Activated T-helper 17 cell treated with anti-CD3 and anti-CD28 coated beads, Interleukin-2, amount 50 U/mL, for 72 hours (primary cell): Measurements from ENCODE around the gene CRYBG1. TPM values are rescaled to one million over a fixed set of nuclear protein-coding genes. Genes with fewer than 3 reads are reported as not detected.
A peak's percentile ranks its signal among the peaks of the same experiment; 100 is the strongest.

Source experiments
- ATAC-seq: fragments of 150-1000 bp; cut with Tn5 transposase; replicated peaks from 2 replicates; pipeline ENCODE4 v1.10.0; 2021; ENCODE audit warnings: mild to moderate bottlenecking, moderate library complexity
- H3K27ac Mint-ChIP-seq: one replicate; pipeline ENCODE4 v1.8.0; 2022; ENCODE audit warnings: mixed read lengths
- H3K27me3 Mint-ChIP-seq: one replicate; pipeline ENCODE4 v1.8.0; 2022; ENCODE audit warnings: mixed read lengths
- H3K36me3 Mint-ChIP-seq: one replicate; pipeline ENCODE4 v1.8.0; 2022; ENCODE audit warnings: low read depth, mild to moderate bottlenecking, mixed read lengths
- H3K4me1 Mint-ChIP-seq: one replicate; pipeline ENCODE4 v1.8.0; 2022; ENCODE audit warnings: mixed read lengths
- H3K4me3 Mint-ChIP-seq: one replicate; pipeline ENCODE4 v1.8.0; 2022; ENCODE audit warnings: mild to moderate bottlenecking, mixed read lengths
- H3K9me3 Mint-ChIP-seq: one replicate; pipeline ENCODE4 v1.8.0; 2022; ENCODE audit warnings: mixed read lengths
- total RNA-seq, 2 donors: library from RNA; stranded (reverse); gene quantifications; one replicate each; pipeline ENCODE4 v1.2.3, GENCODE V29; 2022

Gene CRYBG1
- total RNA-seq, 2 donors from 2014 or later = 30.6 to 36.4 TPM

DNA sequence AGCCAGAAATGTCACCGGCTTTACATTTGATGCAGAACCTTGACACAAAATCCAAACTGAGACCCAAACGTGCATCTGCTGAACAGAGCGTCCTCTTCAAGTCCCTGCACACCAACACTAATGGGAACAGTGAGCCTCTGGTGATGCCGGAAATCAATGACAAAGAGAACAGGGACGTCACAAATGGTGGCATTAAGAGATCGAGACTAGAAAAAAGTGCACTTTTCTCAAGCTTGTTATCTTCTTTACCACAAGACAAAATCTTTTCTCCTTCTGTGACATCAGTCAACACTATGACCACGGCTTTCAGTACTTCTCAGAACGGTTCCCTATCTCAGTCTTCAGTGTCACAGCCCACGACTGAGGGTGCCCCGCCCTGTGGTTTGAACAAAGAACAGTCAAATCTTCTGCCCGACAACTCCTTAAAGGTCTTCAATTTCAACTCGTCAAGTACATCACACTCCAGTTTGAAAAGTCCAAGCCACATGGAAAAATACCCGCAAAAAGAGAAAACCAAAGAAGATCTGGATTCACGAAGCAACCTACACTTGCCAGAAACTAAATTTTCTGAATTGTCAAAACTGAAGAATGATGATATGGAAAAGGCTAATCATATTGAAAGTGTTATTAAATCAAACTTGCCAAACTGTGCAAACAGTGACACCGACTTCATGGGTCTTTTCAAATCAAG is 160.3 kb downstream of the CRYBG1 start:
- peak; percentile 74 for ATAC-seq
- Mint-ChIP-seq H3K4me3 (peak overlapping the region; percentile 84), H3K36me3 (peaks cover 70% of the 10 kb centered on the region), H3K4me1 (peaks cover 27% of the 10 kb centered on the region), H3K27me3 (no peaks in the 10 kb centered on the region), H3K9me3 (no peaks in the 10 kb centered on the region), H3K27ac (peak overlapping the region; percentile 98)

DNA sequence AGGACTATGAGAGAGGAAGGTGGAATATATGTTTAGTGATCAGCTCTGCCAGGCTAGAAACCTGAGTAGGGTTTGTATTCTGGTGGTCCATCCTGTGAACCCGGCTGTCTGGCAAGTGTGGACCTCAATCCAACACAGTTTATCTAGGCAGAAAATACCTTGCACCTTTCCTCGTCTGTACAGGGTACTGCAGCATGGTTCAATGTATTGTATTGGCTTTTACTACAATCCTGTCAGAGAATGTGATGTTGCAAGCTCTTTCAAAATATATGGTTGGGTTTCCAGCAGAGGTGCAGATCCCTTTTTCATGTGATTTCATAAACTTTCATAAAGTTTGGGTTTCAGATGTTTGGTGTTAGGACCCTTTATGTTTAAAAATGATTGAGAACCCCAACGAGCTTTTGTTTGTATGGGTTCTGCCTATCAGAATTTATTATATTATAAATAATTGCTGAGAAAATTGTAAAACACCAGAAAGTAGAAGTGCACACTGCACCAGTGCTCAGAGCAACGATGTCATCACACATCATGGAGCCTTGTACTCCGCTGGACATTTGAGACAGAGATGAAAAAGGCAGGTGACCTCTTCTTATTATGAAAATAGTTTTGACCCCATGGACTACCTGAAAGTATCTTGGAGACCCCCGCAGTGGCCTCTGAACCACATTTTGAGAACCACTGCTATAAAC is 162.2 kb downstream of the CRYBG1 start:
- Mint-ChIP-seq H3K27me3 (no peaks in the 10 kb centered on the region), H3K4me1 (peaks cover 33% of the 10 kb centered on the region), H3K9me3 (no peaks in the 10 kb centered on the region), H3K4me3 (peak overlapping the region; percentile 84), H3K27ac (peak overlapping the region; percentile 98), H3K36me3 (peaks cover 84% of the 10 kb centered on the region)
- ATAC-seq = no peak

DNA sequence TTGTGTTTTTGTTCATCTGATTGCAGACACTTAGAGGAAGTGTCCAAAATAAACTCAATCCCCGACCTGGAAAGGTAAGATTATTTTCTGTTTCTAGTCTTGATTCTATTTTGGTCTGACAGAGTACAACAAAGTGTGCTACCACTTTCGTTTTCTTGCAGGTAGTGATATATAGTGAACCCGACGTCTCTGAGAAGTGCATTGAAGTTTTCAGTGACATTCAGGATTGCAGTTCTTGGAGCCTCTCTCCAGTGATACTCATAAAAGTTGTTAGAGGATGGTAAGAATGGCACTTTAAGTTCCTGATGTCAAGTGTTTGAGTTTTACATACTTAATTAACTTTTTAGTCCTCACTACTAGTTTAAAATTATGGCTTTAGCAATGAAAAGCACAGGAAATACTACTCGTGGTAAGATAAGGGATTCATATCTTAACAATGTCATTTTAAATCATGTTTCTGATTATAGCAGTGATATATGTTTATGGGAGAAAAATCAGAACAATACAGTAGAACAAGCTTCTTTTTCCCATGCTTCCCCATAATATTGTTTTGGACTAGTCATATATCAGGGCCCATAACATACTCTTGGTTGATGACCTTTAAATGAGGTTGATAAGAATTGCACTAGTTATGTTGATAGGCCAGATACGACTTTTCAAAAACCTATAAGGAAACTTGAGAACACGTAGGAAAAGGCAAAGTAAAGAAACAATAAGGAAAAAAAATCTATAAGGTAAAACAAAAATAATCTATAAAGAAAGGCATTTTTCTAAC is 164.8 kb downstream of the CRYBG1 start:
- ATAC-seq = peak; percentile 16
- Mint-ChIP-seq H3K36me3 (peaks cover 86% of the 10 kb centered on the region), H3K4me1 (peaks cover 38% of the 10 kb centered on the region), H3K4me3 (peak overlapping the region; percentile 84), H3K27ac (peak overlapping the region; percentile 93), H3K27me3 (no peaks in the 10 kb centered on the region), H3K9me3 (no peaks in the 10 kb centered on the region)

DNA sequence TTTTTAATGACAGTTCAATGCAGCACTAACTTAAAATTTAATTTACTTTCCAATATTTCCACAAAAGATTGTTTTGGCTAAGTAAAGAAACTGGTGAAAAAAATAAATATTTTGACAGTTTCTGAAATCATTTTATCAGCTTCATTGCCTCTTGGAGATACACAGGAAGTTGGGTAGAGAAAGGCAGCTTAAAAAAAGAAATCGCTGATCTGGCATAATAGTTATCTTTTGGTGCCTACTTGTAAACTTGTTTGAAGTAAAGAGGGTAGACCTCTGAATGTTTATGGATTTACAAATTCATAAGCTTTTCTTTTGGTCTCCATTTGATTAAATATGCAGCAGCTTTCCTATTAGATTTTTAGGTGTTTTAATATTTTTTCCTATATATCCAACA is 165.4 kb downstream of the CRYBG1 start:
- H3K4me1 Mint-ChIP-seq = peaks cover 36% of the 10 kb centered on the region
- H3K4me3 Mint-ChIP-seq = peak overlapping the region; percentile 84
- no peaks in the 10 kb centered on the region for H3K9me3 Mint-ChIP-seq
- no peaks in the 10 kb centered on the region for H3K27me3 Mint-ChIP-seq
- H3K27ac Mint-ChIP-seq = peak overlapping the region; percentile 93
- H3K36me3 Mint-ChIP-seq = peaks cover 86% of the 10 kb centered on the region
- no peak for ATAC-seq

DNA sequence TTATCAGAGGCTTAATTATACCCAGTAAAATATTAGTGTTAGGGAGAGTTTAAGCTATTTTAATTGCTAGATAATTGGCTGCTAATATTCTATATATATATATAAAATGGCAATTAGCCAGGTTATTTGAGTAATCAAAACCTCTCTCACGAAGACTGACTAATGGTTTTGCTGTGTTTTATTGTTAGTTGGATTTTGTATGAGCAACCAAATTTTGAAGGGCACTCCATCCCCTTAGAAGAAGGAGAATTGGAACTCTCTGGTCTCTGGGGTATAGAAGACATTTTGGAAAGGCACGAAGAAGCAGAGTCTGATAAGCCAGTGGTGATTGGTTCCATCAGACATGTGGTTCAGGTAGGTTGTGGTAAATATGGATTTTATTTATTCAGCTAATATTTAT is 166.6 kb downstream of the CRYBG1 start:
- Mint-ChIP-seq H3K27me3 (no peaks in the 10 kb centered on the region), H3K36me3 (peaks cover 87% of the 10 kb centered on the region), H3K27ac (peak overlapping the region; percentile 70), H3K4me1 (peaks cover 30% of the 10 kb centered on the region), H3K4me3 (peak overlapping the region; percentile 59), H3K9me3 (no peaks in the 10 kb centered on the region)
- no peak for ATAC-seq

DNA sequence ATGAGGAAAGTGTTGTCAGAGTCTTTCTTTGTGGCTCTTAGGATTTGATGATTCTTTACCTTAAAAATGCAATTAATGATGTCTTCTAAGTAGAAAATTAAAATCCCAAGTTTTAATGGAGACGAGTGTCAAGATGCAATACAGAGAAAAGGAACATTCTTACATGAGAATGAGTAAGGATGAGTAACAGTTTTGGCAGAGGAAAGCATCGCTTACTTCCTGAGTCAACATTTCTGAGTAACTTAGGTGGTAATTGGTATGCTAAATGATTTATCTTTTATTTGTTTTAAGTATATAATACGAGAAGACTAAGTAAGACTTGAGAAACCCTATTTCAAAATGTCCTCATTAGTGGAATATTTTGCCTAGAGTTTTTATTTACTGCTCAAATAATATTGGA is 167.5 kb downstream of the CRYBG1 start:
- Mint-ChIP-seq H3K36me3 (peaks cover 90% of the 10 kb centered on the region), H3K4me1 (peaks cover 35% of the 10 kb centered on the region), H3K27ac (peak overlapping the region; percentile 70), H3K4me3 (peak overlapping the region; percentile 59), H3K9me3 (no peaks in the 10 kb centered on the region), H3K27me3 (no peaks in the 10 kb centered on the region)
- ATAC-seq = peak; percentile 79

DNA sequence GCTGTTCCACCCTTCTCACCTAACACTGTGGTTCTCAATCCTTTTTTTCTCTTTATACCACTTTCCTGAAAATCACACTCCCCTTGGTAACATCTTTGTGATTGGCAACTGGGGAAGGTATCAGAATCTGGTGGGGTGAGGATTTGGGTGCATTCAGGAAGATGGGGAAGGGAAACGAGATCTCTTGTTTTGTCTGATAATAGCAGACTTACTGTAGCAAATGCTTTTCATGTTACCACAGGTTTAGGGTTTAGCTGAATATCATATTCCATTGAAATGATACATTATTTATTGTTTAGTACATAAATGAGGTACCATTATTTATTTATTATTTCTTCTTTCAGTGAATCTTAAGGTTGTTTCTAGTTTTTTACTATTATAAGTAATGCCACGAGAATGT is 168.0 kb downstream of the CRYBG1 start:
- peaks cover 92% of the 10 kb centered on the region for H3K36me3 Mint-ChIP-seq
- peak overlapping the region; percentile 59 for H3K4me3 Mint-ChIP-seq
- peaks cover 41% of the 10 kb centered on the region for H3K4me1 Mint-ChIP-seq
- H3K9me3 Mint-ChIP-seq = no peaks in the 10 kb centered on the region
- H3K27ac Mint-ChIP-seq = peak overlapping the region; percentile 70
- ATAC-seq = no peak
- H3K27me3 Mint-ChIP-seq = no peaks in the 10 kb centered on the region

DNA sequence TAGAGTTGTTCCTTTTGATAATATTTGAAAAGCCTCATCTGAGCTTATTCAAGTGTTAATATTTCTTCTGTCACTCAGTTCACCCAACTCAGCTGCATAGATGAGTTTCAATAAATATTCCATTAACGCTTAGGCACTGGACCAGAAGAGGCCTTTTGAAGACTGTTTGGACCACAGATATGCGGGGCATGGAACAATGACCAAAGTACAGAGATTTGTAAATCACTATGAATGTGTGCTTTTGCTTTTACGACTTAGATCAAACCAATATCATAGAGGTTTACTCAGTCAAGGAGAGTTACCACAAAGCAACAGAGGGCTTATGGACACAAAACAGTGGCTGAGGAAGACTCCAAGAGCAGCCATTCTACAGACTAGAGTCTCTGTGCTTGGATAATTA is 168.9 kb downstream of the CRYBG1 start:
- Mint-ChIP-seq H3K27ac (no peak overlapping the region), H3K4me3 (peak overlapping the region; percentile 17), H3K4me1 (peaks cover 49% of the 10 kb centered on the region), H3K27me3 (no peaks in the 10 kb centered on the region), H3K36me3 (peaks cover 98% of the 10 kb centered on the region), H3K9me3 (no peaks in the 10 kb centered on the region)
- ATAC-seq = no peak

DNA sequence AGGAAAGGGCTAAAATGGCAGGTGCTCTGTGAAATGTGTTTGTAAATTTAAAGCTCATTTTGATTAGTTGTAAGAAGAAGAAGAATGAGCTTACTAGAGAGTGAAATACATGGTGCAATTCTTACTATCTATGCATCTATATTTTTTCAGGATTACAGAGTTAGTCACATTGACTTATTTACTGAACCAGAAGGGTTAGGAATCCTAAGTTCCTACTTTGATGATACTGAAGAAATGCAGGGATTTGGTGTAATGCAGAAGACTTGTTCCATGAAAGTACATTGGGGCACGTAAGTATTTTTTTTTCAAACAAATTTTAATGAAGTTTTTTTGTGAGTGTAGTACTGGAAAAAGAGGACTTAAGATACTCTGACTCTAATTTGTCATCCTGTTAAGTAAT is 169.5 kb downstream of the CRYBG1 start:
- no peak overlapping the region for H3K4me3 Mint-ChIP-seq
- no peaks in the 10 kb centered on the region for H3K9me3 Mint-ChIP-seq
- peaks cover 99% of the 10 kb centered on the region for H3K36me3 Mint-ChIP-seq
- no peak overlapping the region for H3K27ac Mint-ChIP-seq
- no peaks in the 10 kb centered on the region for H3K27me3 Mint-ChIP-seq
- no peak for ATAC-seq
- H3K4me1 Mint-ChIP-seq = peaks cover 50% of the 10 kb centered on the region

DNA sequence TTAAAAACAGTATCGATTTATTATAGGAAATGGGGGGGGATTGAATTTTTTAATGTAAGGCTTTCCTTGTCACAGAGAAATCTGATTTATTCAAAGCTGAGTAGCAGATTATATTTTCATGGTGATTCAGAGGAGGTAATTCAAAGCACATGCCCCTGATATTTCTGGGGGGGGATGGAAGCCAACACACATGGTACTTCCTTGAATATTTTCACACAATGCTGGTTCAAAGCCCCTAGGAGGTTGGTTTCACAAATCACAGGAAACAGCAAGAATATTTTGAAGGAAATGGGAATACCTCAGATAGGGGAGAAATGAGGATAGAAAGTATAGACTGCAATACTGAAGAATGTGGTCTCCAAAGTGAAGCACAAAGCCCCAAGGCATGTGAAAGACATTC is 170.0 kb downstream of the CRYBG1 start:
- no peak for ATAC-seq
- no peak overlapping the region for H3K4me3 Mint-ChIP-seq
- peaks cover 48% of the 10 kb centered on the region for H3K4me1 Mint-ChIP-seq
- no peaks in the 10 kb centered on the region for H3K27me3 Mint-ChIP-seq
- no peak overlapping the region for H3K27ac Mint-ChIP-seq
- H3K36me3 Mint-ChIP-seq = peaks cover 99% of the 10 kb centered on the region
- H3K9me3 Mint-ChIP-seq = no peaks in the 10 kb centered on the region

DNA sequence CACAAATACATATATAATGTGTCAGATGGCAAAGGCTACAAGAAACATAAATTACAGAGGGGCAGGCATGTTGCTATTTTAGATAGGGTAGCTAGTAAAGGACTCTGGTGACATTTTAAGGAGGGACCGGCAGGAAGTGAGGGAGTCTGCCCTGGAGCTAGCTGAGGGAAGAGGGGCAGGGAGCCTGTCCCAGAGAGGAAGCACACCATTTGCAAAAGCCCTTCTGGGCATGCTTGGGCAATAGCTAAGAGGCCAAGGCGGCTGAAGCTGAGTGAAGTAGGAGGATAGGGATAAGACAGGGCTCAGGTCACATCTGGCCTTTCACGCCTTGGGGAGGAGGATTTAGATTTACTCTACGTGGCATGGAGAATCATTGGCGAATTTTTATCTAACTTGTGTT is 172.5 kb downstream of the CRYBG1 start:
- ATAC-seq = no peak
- H3K27ac Mint-ChIP-seq = peak overlapping the region; percentile 73
- peak overlapping the region; percentile 55 for H3K4me3 Mint-ChIP-seq
- H3K36me3 Mint-ChIP-seq = peaks cover 96% of the 10 kb centered on the region
- no peaks in the 10 kb centered on the region for H3K27me3 Mint-ChIP-seq
- peaks cover 54% of the 10 kb centered on the region for H3K4me1 Mint-ChIP-seq
- no peaks in the 10 kb centered on the region for H3K9me3 Mint-ChIP-seq

DNA sequence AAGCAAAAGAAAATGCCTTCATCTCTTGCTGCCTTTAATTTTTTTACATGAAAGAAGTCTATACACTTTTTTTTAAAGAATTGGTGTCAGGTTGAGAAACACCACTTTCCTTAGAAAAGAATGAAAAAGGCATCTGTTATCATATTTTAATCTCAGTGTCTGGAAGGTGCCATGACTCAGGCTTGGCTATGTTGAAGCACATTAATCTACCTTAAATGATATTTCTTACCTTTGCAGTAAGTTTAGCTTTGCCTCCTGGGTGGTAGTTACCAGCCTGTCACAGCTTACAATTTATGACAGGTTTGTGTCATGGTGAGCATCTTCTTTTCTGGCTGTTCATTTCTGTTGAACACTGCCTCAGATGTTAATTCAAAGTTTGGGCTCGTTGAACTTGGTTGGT is 173.5 kb downstream of the CRYBG1 start:
- Mint-ChIP-seq H3K36me3 (peaks cover 96% of the 10 kb centered on the region), H3K27me3 (no peaks in the 10 kb centered on the region), H3K4me3 (peak overlapping the region; percentile 55), H3K27ac (peak overlapping the region; percentile 73), H3K9me3 (no peaks in the 10 kb centered on the region), H3K4me1 (peaks cover 51% of the 10 kb centered on the region)
- no peak for ATAC-seq

DNA sequence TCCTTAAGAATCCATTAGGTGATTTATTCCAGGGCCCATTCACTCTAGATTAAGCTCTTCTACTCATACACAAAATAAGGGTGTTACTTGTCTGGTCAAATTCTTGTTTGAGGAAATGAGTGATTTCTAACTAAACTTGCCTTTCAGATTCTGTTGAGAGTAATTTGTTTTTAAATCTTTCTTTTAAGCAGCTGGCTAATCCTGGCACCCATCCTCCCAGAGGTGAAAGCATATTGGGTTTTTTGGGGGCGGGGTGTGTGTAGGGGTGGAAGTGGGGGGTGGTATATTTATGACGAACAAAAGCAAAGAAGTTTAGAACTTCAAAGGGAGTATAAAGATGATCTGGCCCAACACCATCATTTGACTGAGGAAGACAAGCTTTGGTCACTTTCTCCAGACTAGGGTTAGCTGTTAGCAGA is 174.1 kb downstream of the CRYBG1 start:
- Mint-ChIP-seq H3K36me3 (peaks cover 96% of the 10 kb centered on the region), H3K4me3 (peak overlapping the region; percentile 55)
- peak; percentile 82 for ATAC-seq

DNA sequence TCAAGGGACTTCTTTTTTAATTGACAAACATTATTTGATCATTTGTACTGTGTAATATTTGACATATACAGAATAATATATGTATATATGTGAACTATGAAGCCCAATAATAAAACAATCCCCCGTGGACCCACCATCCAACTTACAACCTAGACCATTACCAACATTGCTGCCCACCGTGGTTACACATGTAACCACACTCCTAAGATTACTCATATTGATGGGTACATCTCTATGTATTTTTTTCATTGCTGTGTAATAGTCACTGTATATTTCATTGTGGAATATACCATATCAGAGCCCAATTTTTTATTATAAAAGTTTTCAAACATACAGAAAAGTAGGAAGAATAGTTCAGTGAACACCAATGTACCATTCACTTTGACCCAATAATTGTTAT is 174.5 kb downstream of the CRYBG1 start:
- Mint-ChIP-seq H3K4me3 (peak overlapping the region; percentile 55), H3K27ac (peak overlapping the region; percentile 73), H3K36me3 (peaks cover 96% of the 10 kb centered on the region), H3K9me3 (no peaks in the 10 kb centered on the region), H3K4me1 (peaks cover 60% of the 10 kb centered on the region), H3K27me3 (no peaks in the 10 kb centered on the region)
- peak; percentile 58 for ATAC-seq

More for the DNA sequence above, 174.1 kb downstream of the CRYBG1 start:
- Mint-ChIP-seq H3K27ac (peak overlapping the region; percentile 73), H3K9me3 (no peaks in the 10 kb centered on the region), H3K4me1 (peaks cover 55% of the 10 kb centered on the region), H3K27me3 (no peaks in the 10 kb centered on the region)
